H9 (cell line): ENCODE data around the gene FCER1G. TPM values are rescaled to one million over a fixed set of nuclear protein-coding genes. Genes with fewer than 3 reads are reported as not detected.

ENCODE experiments used
- DNase-seq: peaks from one replicate; pipeline ENCODE4 v3.0.0-alpha.2; 2017
- H2AFZ ChIP-seq: one replicate; pipeline ENCODE4 v1.6.1; 2013; ENCODE audit warnings: mild to moderate bottlenecking, low read length, control low read depth, moderate library complexity
- H2AK5ac ChIP-seq: 2 replicates; pipeline ENCODE4 v1.6.1; 2013; ENCODE audit warnings: low read length, control low read depth, mixed read lengths; ENCODE audit not compliant: insufficient read length
- H2BK120ac ChIP-seq: one replicate; pipeline ENCODE4 v1.6.1; 2013; ENCODE audit warnings: low read depth, mild to moderate bottlenecking, low read length, control low read depth, inconsistent platforms; ENCODE audit not compliant: poor library complexity, severe bottlenecking
- H2BK12ac ChIP-seq: 2 replicates; pipeline ENCODE4 v1.6.1; 2013; ENCODE audit warnings: low read length, control low read depth, mixed read lengths, low read depth; ENCODE audit not compliant: insufficient read length
- H2BK15ac ChIP-seq: 2 replicates; pipeline ENCODE4 v1.6.1; 2013; ENCODE audit warnings: low read depth, low read length, control low read depth
- H2BK20ac ChIP-seq: one replicate; pipeline ENCODE4 v1.6.1; 2013; ENCODE audit warnings: low read depth, mild to moderate bottlenecking, low read length, control low read depth, inconsistent platforms; ENCODE audit not compliant: poor library complexity, severe bottlenecking
- H2BK5ac ChIP-seq: 2 replicates; pipeline ENCODE4 v1.6.1; 2013; ENCODE audit warnings: low read length, control low read depth, mixed read lengths; ENCODE audit not compliant: insufficient read length
- H3K14ac ChIP-seq: 2 replicates; pipeline ENCODE4 v1.6.1; 2013; ENCODE audit warnings: low read length, control low read depth; ENCODE audit not compliant: insufficient read depth
- H3K18ac ChIP-seq: 2 replicates; pipeline ENCODE4 v1.6.1; 2013; ENCODE audit warnings: low read depth, mild to moderate bottlenecking, mixed read lengths, low read length, control low read depth; ENCODE audit not compliant: insufficient read length
- H3K23ac ChIP-seq: 2 replicates; pipeline ENCODE4 v1.6.1; 2013; ENCODE audit warnings: low read length, control low read depth, mixed read lengths, low read depth; ENCODE audit not compliant: insufficient read length
- H3K23me2 ChIP-seq: 2 replicates; pipeline ENCODE4 v1.6.1; 2013; ENCODE audit warnings: low read depth, mild to moderate bottlenecking, mixed read lengths, low read length, control low read depth; ENCODE audit not compliant: insufficient read length, poor library complexity, severe bottlenecking
- H3K27ac ChIP-seq: 2 replicates; pipeline ENCODE4 v1.5.1; 2013; ENCODE audit warnings: low read length, control low read depth, mixed read lengths, low read depth; ENCODE audit not compliant: insufficient read length
- H3K27me3 ChIP-seq: 2 replicates; pipeline ENCODE4 v1.6.1; 2013; ENCODE audit warnings: low read length, control low read depth, inconsistent platforms; ENCODE audit not compliant: insufficient read depth
- H3K4ac ChIP-seq: 2 replicates; pipeline ENCODE4 v1.6.1; 2013; ENCODE audit warnings: low read depth, mild to moderate bottlenecking, control low read depth, inconsistent platforms, low read length, moderate library complexity
- H3K4me1 ChIP-seq: 2 replicates; pipeline ENCODE4 v1.6.1; 2013; ENCODE audit warnings: low read length, control low read depth, inconsistent platforms; ENCODE audit not compliant: insufficient read depth
- H3K4me2 ChIP-seq: 2 replicates; pipeline ENCODE4 v1.6.1; 2013; ENCODE audit warnings: low read length, control low read depth, mixed read lengths; ENCODE audit not compliant: insufficient read length, insufficient read depth
- H3K56ac ChIP-seq: 2 replicates; pipeline ENCODE4 v1.6.1; 2013; ENCODE audit warnings: low read depth, mild to moderate bottlenecking, mixed read lengths, low read length, control low read depth; ENCODE audit not compliant: insufficient read length
- H3K79me1 ChIP-seq: 2 replicates; pipeline ENCODE4 v1.6.1; 2013; ENCODE audit warnings: low read depth, mild to moderate bottlenecking, moderate library complexity, low read length, control low read depth, inconsistent platforms; ENCODE audit not compliant: insufficient read depth, poor library complexity, severe bottlenecking
- H3K79me2 ChIP-seq: 2 replicates; pipeline ENCODE4 v1.6.1; 2013; ENCODE audit warnings: low read length, control low read depth, inconsistent platforms; ENCODE audit not compliant: insufficient read depth
- H3K9ac ChIP-seq: 2 replicates; pipeline ENCODE4 v1.6.1; 2013; ENCODE audit warnings: low read length, control low read depth, mixed read lengths; ENCODE audit not compliant: insufficient read length; ENCODE audit errors: extremely low read depth
- H3K9me3 ChIP-seq: one replicate; pipeline ENCODE4 v1.6.1; 2013; ENCODE audit warnings: low read depth, low read length, inconsistent platforms; ENCODE audit not compliant: control insufficient read depth
- H3T11ph ChIP-seq: one replicate; pipeline ENCODE4 v1.6.1; 2013; ENCODE audit warnings: mild to moderate bottlenecking, low read length, control low read depth, inconsistent platforms
- H4K20me1 ChIP-seq: one replicate; pipeline ENCODE4 v1.6.1; 2013; ENCODE audit not compliant: control insufficient read depth, insufficient read length, insufficient read depth
- H4K5ac ChIP-seq: 2 replicates; pipeline ENCODE4 v1.6.1; 2013; ENCODE audit warnings: low read depth, mild to moderate bottlenecking, mixed read lengths, low read length, control low read depth; ENCODE audit not compliant: insufficient read length
- H4K8ac ChIP-seq: replicated peaks from 2 replicates; pipeline ENCODE4 v1.6.1; 2013; ENCODE audit warnings: low read length, control low read depth, mixed read lengths, low read depth; ENCODE audit not compliant: insufficient read length
- H4K91ac ChIP-seq: 2 replicates; pipeline ENCODE4 v1.6.1; 2013; ENCODE audit warnings: low read depth, mild to moderate bottlenecking, moderate library complexity, mixed read lengths, low read length, control low read depth; ENCODE audit not compliant: insufficient read length
- H3K27ac Mint-ChIP-seq, 3 experiments: 2 replicates in 2 of 3; 3 replicates in 1 of 3; pipeline ENCODE4 v1.8.0; 2020 to 2021; ENCODE audit warnings: mixed read lengths in 3 of 3, mild to moderate bottlenecking in 1 of 3, moderate library complexity in 1 of 3
- H3K27me3 Mint-ChIP-seq: 2 replicates; pipeline ENCODE4 v1.8.0; 2021; ENCODE audit warnings: low read depth, mild to moderate bottlenecking, moderate library complexity, mixed read lengths
- H3K36me3 Mint-ChIP-seq, 3 experiments: 2 replicates in 2 of 3; 3 replicates in 1 of 3; pipeline ENCODE4 v1.8.0; 2020 to 2021; ENCODE audit warnings: low read depth in 3 of 3, mixed read lengths in 3 of 3; ENCODE audit not compliant: insufficient read depth in 1 of 3
- H3K4me1 Mint-ChIP-seq, 2 experiments: 2 replicates each; pipeline ENCODE4 v1.8.0; 2020; ENCODE audit warnings: mixed read lengths in 2 of 2
- H3K4me3 Mint-ChIP-seq, 2 experiments: 2 replicates in 1 of 2; 3 replicates in 1 of 2; pipeline ENCODE4 v1.8.0; 2020 to 2021; ENCODE audit warnings: mild to moderate bottlenecking in 2 of 2, mixed read lengths in 2 of 2, moderate library complexity in 1 of 2
- H3K9me3 Mint-ChIP-seq, 2 experiments: 2 replicates in 1 of 2; 3 replicates in 1 of 2; pipeline ENCODE4 v1.8.0; 2020; ENCODE audit warnings: mild to moderate bottlenecking in 2 of 2, mixed read lengths in 2 of 2, moderate library complexity in 1 of 2
- CTCF ChIP-seq: fragments of 200-600 bp; sonication (generic); conservative IDR thresholded peaks from 3 replicates; pipeline ENCODE4 v1.8.0; 2021; ENCODE audit warnings: antibody characterized with exemption, mild to moderate bottlenecking
- WGBS: extraction: QIAGEN DNeasy Blood & Tissue Kit; methylation state at CpG from one replicate; pipeline ENCODE4 v1.1.7; 2013; ENCODE audit warnings: missing lambda C conversion rate, low lambda C conversion rate, mixed read lengths; ENCODE audit not compliant: insufficient read length; ENCODE audit errors: extremely low coverage; 5-methylcytosine and 5-hydroxymethylcytosine counted together
- total RNA-seq: library from RNA; stranded (reverse); gene quantifications from 2 replicates; pipeline ENCODE4 v1.2.1, GENCODE V29; 2021

FCER1G gene
- total RNA-seq, 1 experiment from 2014 or later, result 0.90 TPM

- Histone ChIP-seq H3K27me3 (no peaks in the 10 kb centered on the region), H2BK15ac (no peak overlapping the region), H2BK12ac (no peak overlapping the region), H2BK120ac (no peak overlapping the region), H3K4me2 (peak overlapping the region; percentile 70), H3K56ac (no peak overlapping the region), H4K20me1 (no peaks in the 10 kb centered on the region), H3K9ac (peak overlapping the region; percentile 64), H2AK5ac (no peak overlapping the region), H3K4me1 (no peaks in the 10 kb centered on the region), H3K23me2 (peaks cover 11% of the 10 kb centered on the region), H3K27ac (no peak overlapping the region), H2AFZ (no peak overlapping the region), H4K5ac (no peak overlapping the region), H2BK5ac (no peak overlapping the region), H3K9me3 (no peaks in the 10 kb centered on the region), H3K4ac (no peak overlapping the region), H3K79me1 (no peaks in the 10 kb centered on the region), H4K91ac (no peak overlapping the region), H4K8ac (no peak overlapping the region), H3K79me2 (no peaks in the 10 kb centered on the region), H3K14ac (peak overlapping the region; percentile 32; the same call in 1 of the 2 replicates), H3K18ac (no peak overlapping the region), H2BK20ac (no peak overlapping the region), H3T11ph (no peak overlapping the region), H3K23ac (no peak overlapping the region)
- H3K4me1 Mint-ChIP-seq, result peaks cover 14 to 22% of the 10 kb centered on the region in 2 experiments
- peak; percentile 52 for DNase-seq
- no CpG with 5 or more reads among the region's 33 CpGs for WGBS
- H3K36me3 Mint-ChIP-seq, result peaks cover 25 to 62% (median 59%) of the 10 kb centered on the region in 3 experiments; a peak in 6 of 7 replicates
- H3K27ac Mint-ChIP-seq, result peak overlapping the region; percentile 59 to 98 (median 97); a peak in 6 of 7 replicates
- no peaks in the 10 kb centered on the region for H3K9me3 Mint-ChIP-seq
- peak overlapping the region; percentile 90 for H3K4me3 Mint-ChIP-seq
- H3K27me3 Mint-ChIP-seq, result no peaks in the 10 kb centered on the region; the same call in 1 of the 2 replicates
- TF ChIP-seq CTCF, result no peak
Measured at GRCh38 chr1:161166669-161167548, 48.2 kb upstream of the FCER1G start.
